COLO829 (cell line): ENCODE data around the gene RPS6KA2.

ENCODE experiments used
- DNase-seq: peaks from one replicate; pipeline ENCODE4 v3.0.0; 2012; ENCODE audit warnings: low spot score

Gene RPS6KA2

DNA sequence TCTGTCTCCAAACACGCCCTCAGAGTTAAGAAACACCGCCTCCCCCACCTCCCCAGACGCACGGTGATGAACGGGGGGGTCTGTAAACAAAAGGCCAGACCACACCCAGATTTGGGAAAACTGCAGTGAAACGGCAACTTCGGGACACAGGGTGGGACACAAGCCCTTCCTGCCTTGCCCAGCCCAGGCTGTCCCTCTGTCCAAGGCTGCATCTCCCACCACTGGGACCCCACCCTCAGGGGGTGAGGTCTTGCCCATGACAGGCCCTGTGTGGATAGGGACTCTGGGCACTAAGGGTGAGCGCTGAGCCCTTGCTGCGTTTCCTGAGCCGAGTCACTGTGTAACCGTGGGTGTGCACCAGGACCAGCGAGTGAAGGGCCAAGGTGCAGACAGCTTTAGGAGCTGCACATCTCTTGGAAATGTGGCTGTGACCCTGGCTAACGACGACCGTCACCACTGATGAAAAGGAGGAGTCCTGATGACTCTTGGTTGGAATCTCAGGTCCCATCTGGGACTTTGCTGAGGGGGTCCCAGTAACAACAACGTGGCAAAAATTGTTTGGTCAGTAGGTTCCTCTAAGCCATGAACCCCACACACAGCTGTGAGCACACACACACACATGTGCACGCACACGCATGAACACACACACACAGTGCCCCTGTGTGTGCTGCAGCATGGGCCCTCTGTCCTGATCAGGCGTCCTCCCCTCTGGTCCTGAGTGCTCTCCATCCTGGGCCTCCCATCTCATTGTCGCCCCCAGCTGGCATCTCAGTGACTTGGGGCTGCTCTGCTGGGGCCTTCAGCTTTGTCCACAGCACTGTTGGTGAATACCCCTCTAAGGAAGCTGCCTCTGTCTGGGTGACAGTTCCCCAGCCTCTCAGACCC lies 141.2 kb downstream of the RPS6KA2 start:
- DNase-seq = no peak

DNA sequence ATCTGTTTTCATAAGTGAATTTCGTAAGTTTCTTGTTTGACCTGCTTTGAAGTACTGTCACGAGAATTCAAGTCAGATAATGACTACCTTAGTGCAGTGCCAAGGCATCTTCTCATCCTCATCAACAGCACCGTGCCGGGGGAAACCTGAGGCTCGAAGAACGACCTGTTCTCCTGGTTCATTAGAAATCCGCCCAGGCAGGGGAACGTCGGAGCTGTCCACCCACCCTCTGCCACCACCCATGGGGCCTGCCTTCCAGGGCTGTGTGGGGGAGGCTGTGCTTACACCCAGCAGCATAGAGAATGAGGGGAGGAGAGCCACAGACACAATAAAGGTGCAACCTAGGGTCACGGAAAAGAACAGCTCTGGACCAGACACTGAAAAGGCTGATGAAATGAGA lies 142.2 kb downstream of the RPS6KA2 start:
- DNase-seq = no peak

DNA sequence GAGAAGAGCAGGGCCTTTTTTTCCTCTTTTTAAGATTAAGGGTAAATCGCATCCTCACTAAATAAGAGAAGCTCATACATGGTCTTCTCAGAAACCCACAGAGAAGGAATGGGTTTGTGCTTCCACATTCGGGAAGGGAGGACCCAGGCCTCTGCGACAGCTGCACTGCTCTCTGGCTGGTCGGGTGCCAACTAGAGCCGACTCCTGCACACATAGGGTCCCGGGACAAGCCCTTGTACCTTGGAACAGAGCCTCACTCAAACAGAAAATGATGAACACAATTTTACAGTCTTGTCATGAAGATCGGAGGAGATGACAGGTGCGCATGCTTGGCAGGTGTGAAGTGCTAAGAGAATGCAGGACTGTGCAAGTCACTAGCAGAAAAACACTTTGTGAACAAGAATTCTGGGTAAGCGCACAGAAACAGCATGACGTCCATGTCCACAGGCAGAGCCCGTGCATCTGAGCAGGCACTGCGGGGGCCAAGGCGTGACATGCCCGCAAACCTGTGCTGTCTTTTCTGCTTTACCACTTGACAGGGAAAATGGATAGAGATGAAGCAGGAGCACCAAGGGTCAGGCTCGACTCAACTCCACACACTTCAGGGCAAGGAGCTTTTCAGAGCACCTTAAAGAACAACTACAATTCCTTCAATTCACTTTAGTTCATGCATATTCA lies 143.3 kb downstream of the RPS6KA2 start:
- no peak for DNase-seq

DNA sequence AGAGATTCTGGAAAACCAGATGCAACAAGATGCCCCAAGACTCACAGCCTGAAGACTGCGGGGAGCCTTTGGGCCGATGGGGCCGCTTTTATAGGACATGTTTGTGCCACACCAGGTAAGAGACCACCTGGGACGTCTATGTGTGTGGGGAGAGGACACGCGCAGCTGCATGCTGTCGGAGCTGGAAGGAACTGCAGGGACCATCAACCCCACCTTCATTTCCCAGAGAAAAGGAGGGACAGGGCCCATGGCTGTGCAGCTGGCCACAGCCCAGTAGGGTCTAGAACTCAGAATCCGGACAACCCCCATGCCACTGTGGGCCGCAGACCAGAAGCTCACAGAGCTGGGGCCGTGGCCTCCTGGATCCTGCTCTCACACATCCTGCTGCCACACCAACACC lies 144.0 kb downstream of the RPS6KA2 start:
- DNase-seq = no peak

DNA sequence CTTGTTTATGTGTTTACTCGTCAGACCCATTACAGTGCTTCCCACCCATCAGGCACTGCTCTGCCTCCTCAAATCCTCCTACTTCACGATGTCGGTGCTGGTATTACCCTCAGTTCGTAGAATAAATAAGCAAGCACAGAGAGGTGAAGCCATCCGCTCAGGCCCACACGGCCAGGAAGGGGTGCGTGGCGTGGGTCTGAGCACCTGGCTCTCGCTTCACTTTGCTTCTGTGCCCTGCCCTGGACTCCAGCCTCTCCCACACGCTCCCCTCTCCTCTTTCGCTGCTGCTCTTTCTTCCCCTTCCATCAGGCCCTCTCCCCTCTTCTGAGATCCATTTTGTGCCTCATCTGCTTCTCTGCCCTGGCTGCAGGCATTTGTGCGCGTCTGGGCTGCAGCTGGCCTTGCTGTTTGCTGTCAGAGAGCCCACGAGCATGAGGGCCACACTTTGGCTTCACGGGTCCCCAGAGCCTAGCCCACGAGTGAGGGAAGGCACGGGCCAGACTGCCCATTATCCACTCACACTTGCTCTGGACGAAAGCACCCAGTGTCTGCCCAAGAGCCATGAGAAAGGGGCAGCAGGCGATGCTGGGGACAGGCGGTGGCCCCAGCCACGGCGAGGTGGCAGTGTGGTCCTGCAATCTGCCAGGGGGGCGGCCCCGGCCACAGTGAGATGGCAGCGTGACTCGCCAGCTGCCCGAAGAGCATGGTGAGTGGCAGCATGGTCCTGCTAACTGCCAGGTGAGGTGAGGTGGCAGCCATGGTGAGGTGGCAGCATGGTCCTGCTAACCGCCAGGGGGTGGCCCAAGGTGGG lies 148.1 kb downstream of the RPS6KA2 start:
- no peak for DNase-seq

DNA sequence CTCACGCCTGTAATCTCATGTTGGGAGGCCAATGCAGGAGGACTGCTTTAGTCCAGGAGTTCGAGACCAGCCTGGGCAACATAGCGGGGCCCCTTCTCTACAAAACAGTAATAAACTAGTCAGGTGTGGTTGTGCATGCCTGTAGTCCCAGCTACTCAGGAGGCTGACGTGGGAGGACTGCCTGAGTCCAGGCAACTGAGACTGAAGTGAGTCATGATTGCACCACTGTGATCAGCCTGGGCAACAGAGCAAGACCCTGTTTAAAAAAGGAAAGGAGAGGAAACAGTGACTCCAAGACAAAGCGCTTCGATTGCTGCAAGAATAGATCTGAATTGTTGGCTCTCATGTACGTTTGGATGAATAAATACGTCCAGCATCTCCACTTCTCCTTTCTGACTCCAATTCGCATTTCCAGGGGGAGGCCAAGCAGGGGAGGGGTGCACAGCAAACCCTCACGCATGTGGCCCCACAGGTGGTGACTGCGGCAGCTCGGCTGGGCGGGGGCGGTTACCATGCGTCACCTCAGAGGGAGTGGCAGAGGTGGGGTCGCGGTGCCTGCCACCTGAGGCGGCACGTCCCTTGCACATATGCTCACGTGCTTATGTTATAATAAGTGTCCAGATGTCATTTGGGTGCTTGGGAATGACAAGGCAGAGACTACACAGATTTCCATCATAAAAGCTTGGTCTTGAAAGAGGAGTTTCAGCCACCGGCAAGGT lies 149.2 kb downstream of the RPS6KA2 start:
- no peak for DNase-seq

DNA sequence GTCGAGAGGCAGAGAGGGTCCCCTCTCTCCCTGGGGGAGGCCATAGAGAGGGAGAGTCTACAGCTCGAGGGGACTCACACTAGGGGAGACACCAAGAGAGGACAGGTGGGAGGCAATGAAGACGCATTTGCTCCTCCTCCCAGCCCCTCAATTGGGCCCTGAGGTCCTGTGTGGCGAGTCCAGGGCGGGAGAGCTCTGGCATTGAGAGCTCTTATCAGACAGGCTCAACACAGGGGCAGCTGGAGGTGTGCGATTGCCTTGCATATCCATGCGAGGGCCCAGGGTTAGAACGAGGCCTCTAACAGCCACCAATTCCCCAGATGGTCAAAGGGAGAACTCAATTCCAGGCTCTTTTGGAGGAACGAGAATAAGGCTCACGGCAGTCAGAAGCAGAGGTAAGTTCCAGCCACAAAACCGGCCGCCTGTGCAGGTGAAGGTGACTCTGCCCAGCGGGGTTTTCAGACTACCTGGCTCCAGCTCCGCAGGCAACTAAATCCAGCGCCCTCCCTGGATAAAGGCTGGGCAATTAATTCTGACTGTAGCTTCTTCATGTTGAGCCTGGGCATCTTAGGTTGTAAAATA lies 150.3 kb downstream of the RPS6KA2 start:
- DNase-seq = no peak

DNA sequence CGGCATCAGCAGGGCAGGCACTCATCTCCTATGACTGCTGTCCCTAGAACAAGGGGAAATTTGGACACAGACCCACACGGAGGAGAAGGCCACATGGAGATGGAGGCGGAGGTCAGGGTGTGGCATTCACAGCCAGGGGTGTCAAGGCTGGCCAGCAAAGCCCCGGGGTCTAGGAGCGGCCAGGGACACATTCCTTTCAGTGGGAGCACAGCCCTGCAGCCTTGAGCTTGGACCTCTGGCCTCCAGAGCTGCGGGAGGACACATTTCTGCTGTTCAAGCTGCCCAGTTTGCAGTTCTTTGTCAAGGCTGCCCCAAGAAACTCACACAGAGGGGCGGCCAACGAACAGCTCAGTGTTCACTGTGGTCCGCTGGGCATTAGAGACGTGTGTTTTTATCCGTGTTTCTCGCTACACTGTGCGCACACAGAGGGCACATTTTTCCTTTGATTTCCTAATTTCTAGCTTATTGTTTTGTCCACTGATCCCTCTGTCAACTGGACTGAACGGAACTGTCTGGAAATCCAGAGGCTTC lies 150.9 kb downstream of the RPS6KA2 start:
- DNase-seq = no peak

DNA sequence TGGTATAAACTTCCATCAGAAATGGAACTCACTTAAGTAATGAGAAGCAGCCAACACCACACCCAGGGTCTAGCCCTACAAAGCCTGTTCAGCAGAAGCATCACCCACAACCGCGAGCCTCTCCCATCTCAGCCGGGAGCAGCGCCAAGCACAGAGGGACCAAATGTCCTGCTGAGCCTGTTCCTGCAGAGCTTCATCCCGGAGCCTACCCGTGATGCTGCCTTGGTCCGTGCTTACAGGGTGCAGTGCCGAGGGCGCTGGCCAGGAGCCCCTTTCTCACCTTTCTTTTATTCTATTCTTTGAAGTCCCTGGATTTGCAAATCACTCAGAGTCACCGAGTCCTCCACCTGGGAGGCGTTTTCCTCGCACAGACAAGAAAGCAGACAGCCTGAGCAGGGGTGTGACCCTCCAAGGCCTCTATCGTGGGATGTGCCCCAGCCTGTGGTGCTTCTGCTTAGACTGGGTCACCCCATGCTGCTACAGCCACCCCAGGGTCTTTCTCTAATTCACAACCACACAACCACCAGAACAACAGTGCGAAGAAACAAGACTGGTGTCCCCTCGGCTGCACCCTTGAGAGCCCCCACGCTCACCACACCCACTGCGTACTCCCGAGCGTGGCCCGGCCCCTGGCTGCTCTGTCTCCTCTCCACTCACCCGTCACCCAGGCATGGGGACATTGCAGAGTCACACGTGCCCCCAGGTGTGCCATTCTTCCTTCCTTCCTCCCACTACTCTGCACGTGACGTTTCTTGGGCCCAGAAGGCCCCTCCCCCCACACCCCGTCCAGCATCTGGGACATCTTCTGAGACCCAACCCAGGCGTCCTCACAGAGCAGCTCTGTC lies 152.1 kb downstream of the RPS6KA2 start:
- no peak for DNase-seq

DNA sequence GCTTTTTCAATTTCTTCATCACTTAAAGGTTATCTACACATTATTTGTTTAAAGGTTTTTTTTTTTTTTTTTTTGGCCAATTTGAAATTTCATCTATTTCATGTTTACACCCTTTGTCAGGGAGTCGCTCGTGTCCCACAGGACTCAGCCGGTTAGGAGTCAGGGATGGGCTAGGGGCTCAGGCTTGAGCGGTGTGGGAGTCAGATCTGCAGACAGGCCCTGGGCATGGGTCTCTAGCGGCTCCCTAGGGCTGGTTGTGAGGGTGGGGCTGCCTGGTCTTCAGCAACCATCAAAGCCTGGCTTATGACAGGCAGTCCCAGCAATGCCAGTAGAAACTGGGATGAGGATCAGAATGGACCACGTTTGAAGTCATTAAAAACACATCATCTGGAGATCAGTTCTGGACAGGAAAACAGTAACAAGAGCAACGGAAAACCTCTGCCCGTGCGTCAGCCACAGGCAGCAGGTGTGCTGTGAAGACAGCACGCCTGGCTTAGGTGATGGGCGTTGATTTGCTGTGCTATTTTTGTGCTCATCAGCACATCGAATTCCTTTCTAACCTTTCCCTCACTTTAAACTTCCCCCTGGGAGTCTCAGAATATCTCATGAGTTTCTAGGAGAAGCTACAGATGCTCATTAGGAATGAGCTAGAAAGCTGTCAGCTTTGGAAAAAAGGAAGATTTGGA lies 153.0 kb downstream of the RPS6KA2 start:
- no peak for DNase-seq

DNA sequence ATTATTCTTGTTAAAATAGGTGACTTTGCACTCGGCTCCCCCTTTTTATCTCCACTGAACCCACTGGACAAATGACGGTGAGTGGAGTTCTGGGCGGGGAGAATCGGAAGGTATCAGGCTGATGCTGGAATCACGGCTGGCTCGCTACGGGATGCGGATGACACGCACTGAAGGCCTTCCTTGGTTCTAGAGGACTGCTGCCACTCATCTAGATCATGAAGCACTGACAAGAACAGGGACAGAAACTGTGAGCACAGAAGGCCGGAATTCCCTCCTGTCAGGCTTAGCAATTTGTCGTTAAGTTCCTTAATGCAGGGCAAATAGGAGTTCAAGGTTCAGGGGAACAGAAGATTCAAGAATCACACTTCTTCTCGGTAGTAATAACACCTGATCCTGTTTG lies 154.4 kb downstream of the RPS6KA2 start:
- DNase-seq = no peak

DNA sequence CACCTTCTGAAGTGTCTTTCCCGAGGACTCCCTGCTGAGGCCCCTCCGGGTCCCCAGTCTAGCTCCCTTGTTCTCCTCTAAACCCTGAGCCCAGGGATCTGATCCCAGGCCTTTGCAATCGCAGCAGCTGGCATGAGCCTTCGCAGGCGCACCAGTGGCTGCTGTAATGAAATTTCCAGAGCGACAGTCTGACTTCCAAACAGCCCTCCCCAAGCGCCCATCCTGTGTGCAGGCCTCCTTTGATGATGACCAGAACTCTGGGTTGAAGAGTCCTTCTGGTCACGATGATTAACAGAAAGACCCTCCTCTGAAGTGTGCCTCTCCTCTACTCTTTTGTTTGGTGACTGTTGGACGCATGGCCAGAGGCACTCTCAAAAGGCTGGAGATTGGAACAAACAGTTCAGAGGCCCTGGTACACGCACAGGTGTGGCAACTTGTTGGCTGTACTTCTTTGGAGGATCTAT lies 155.2 kb downstream of the RPS6KA2 start:
- no peak for DNase-seq

DNA sequence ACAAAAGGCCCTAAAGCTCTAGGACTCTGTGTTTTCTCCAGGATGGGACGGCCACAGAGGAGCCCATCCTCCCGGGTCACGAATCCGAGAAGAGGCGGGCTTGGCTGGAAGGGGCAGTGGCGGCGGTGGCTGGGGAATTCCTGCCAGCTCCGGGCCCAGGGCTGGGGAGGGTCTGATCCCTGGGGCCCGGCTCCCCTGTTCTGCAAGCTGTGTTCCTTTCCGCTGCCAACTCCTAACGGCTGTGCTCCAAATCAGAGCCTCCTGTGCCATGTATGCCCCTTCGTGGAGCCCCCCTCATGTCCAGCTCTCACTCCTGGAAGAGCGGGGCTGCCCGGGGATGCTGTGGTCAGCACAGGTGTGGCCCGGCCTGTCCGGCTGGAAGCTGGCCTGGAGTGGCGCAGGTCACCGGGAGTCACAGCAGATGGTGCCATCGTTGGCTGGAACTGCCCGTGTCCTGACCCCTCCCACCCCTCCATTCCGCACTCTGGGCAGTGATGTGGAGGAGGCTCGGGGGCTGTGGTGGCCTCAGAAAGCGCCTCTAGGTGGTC lies 156.1 kb downstream of the RPS6KA2 start:
- DNase-seq = no peak

DNA sequence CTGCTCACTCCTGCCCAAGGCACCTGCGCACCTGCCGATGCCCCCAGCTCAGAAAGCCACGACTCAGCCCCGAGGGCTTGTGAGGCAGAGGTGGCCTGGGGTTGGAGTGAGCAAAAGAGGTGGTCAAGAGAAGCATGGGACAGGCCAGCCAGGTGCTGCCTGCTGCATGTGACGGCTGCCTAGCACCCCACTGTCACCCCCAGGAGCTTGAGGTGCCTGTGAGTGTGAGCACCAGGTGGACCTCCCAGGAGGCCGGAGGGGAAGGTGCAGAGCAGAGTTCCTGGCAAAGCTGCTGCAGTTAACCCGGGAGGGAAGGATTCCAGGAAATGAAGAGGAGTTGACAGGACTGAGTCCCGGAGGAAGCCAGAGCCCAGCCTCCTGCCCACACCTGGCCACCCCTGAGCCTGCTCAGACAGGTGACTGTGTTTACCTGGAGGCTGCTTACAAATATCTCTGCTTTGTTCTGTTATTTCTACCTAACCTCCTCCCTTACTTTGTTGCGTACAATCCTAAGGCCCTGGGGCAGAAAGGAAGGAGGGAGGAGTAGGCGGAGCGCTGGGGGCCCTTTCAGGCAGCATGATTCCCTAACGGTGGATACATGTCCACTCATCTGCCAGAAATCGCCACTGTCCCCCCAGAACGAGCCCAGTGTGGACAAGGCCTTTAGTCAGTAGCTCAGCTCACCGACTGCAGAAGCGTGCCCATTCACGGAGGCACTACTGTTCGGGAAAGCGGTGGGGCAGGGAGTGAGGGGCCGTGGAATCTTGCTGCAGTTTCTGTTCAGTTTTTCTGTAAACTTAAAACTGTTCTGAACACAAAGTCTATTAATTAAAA lies 156.8 kb downstream of the RPS6KA2 start:
- DNase-seq = no peak

DNA sequence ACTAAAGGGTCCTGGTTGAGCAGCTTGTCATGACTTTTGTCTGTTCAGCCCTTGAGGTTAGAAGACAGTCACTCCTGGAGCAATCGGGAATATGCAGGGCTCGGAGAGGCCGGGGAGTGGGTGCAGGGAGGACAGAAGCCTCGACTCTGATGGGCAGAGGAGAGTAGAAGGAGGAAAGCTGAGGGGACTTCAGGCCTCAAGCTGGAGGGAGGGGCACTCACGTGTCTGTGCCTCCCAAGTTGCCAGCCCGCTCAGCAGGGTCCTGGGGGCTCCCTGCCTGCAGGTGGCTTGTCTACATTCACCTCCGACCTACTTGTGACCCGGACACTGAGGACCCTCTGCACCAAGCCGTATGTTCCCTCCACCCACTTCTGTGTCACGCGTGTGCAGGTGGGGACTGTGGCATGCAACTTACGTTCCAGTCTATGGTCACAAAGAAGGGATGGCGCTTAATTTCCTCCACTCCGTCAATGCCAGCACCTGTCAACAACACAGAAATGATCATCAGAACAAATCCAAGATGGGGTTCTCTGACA lies 157.6 kb downstream of the RPS6KA2 start:
- DNase-seq = no peak

DNA sequence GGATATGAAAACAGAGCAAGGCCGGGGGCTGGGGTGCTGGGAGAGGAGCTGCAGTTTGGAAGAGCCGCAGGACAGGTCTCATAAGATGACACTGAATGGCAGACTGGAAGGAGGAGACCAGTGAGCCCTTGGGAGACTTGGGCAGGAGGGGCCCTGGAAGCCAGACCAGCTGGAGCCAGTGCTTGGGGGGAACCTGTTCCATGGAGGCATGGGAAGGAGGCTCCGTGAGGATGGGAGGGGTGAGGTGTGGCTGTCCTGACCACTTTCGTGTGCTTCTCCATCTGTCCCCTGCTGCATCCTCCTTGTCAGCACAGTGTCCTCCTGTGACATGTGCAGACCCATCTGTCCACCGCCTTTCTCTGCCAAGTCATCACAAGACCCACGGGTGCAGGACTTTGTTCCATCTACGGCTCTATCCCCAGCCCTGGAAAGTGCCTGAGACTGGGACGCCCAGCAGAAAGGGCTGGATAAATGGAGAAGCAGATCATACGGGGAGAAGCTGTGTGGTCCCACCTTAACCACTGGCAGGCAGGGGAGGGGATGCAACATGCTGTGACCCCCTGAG lies 159.5 kb downstream of the RPS6KA2 start:
- no peak for DNase-seq

DNA sequence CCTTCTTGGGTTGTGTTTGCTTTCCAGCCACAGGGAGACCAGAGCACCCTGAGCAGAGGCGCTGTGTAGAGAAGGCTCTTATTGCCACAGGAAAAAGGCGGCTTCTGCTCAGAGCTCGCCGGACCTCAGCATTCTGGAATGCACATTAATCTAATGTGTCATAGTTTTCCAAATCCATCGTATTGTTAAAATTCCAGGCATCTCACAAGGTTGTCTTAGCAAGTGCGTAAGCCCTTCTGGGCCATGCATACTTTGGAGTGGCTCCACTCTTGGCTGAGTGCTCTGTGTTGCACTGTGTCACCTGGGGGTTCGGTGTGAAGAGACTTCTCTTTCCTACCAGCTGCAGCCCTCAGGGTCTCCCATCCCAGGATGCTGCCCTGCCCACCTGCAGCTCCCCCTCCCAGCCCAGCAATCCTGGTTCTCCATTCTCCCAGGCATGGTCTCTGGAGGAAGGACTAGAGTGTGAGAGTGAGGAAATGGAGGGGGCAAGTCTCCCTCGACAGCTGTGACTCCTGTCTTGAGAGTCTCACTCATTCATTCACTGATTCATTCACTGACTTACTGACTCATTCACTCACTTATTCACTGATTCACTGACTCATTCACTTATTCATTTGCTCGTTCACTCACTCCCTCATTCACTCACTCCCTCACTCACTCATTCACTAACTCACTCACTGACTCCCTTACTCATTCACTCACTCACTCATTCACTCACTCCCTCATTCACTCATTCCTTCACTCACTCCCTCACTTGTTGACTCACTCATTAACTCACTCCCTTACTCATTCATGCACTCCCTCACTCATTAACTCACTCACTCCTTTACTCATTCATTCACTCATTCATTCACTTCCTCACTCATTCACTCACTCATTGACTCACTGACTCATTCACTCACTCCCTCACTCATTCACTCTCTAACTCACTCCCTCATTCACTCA lies 160.6 kb downstream of the RPS6KA2 start:
- no peak for DNase-seq
